SK-N-SH treated with all-trans-retinoic acid at 6 μM for 48 hours (cell line): ENCODE data around the gene NRXN2.

Experiments
- BACH2 ChIP-seq: fragments of 250-450 bp; sonication (Bioruptor Pico); IDR thresholded peaks from 2 replicates; pipeline ENCODE4 v1.9.0; 2021; ENCODE audit warnings: mild to moderate bottlenecking, borderline replicate concordance
- CSRNP3 ChIP-seq: fragments of 250-450 bp; sonication (Bioruptor Pico); IDR thresholded peaks from 2 replicates; pipeline ENCODE4 v1.5.1; 2021; ENCODE audit warnings: mild to moderate bottlenecking, moderate library complexity
- GLIS3 ChIP-seq: fragments of 250-450 bp; sonication (Bioruptor Pico); IDR thresholded peaks from 2 replicates; pipeline ENCODE4 v1.5.0; 2020; ENCODE audit warnings: mild to moderate bottlenecking, moderate library complexity
- ISL1 ChIP-seq: fragments of 250-450 bp; sonication (Bioruptor Pico); IDR thresholded peaks from 2 replicates; pipeline ENCODE4 v2.1.2; 2022; ENCODE audit warnings: mild to moderate bottlenecking, moderate library complexity
- OSR1 ChIP-seq: fragments of 250-450 bp; sonication (Bioruptor Pico); IDR thresholded peaks from 2 replicates; pipeline ENCODE4 v1.8.0; 2022; ENCODE audit warnings: moderate library complexity, mild to moderate bottlenecking, inconsistent platforms
- RARB ChIP-seq: fragments of 250-450 bp; sonication (Bioruptor Pico); IDR thresholded peaks from 2 replicates; pipeline ENCODE4 v1.8.0; 2021; ENCODE audit warnings: mild to moderate bottlenecking, moderate library complexity
- TCF4 ChIP-seq: fragments of 250-450 bp; sonication (Bioruptor Pico); IDR thresholded peaks from 2 replicates; pipeline ENCODE4 v1.8.0; 2021; ENCODE audit warnings: mild to moderate bottlenecking, moderate library complexity, borderline replicate concordance
- TSHZ2 ChIP-seq: fragments of 250-450 bp; sonication (Bioruptor Pico); IDR thresholded peaks from 2 replicates; pipeline ENCODE4 v1.5.0; 2020; ENCODE audit warnings: mild to moderate bottlenecking, moderate library complexity
- ZFP30 ChIP-seq: fragments of 450-650 bp; formaldehyde crosslinking; IDR thresholded peaks from 2 replicates; pipeline ENCODE4 v1.5.0; 2022; ENCODE audit warnings: mild to moderate bottlenecking, moderate library complexity
- ZNF565 ChIP-seq: fragments of 450-650 bp; formaldehyde crosslinking; conservative IDR thresholded peaks from 2 replicates; pipeline ENCODE4 v1.5.0; 2020; ENCODE audit warnings: low read depth, mild to moderate bottlenecking, moderate library complexity
- TF ChIP-seq, protein P1 (sequence below): fragments of 250-450 bp; sonication (Bioruptor Pico); IDR thresholded peaks from 2 replicates; pipeline ENCODE4 v1.8.0; 2020; ENCODE audit warnings: mild to moderate bottlenecking, moderate library complexity, borderline replicate concordance

DNA sequence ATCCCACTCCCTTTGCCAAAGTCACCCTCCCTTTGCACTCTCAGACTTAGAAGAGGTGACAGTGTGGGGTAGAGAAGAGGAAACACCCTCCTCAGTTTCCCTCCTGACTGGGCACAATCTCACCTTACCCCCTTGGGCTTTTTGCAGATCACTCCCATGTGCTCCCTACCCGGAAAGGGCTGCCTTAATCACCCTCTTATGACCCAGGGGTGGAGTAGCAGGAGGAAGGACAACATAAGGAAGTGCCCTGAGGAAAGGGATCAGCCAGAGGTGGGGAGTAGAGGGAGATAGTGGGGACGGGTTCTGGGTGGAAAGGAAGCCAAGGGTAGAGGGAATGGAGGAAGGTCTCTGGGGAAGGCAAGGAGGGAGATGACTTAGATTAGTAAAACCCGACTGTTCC lies 52.0 kb downstream of the NRXN2 start:
- TF ChIP-seq BACH2 (CRISPR knock-in tag) (no peak), TCF4 (CRISPR knock-in tag) (no peak), ZNF565 (CRISPR knock-in tag) (no peak), RARB (no peak), ZFP30 (no peak), OSR1 (CRISPR knock-in tag) (no peak), ISL1 (CRISPR knock-in tag) (no peak), CSRNP3 (CRISPR knock-in tag) (no peak), TSHZ2 (CRISPR knock-in tag) (no peak), GLIS3 (CRISPR knock-in tag) (no peak)
- TF ChIP-seq, protein P1, sequence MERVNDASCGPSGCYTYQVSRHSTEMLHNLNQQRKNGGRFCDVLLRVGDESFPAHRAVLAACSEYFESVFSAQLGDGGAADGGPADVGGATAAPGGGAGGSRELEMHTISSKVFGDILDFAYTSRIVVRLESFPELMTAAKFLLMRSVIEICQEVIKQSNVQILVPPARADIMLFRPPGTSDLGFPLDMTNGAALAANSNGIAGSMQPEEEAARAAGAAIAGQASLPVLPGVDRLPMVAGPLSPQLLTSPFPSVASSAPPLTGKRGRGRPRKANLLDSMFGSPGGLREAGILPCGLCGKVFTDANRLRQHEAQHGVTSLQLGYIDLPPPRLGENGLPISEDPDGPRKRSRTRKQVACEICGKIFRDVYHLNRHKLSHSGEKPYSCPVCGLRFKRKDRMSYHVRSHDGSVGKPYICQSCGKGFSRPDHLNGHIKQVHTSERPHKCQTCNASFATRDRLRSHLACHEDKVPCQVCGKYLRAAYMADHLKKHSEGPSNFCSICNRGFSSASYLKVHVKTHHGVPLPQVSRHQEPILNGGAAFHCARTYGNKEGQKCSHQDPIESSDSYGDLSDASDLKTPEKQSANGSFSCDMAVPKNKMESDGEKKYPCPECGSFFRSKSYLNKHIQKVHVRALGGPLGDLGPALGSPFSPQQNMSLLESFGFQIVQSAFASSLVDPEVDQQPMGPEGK (CRISPR knock-in tag) = no peak
